Osteoblast (primary cell): ENCODE results near the gene PRKCA. TPM values are rescaled to one million over a fixed set of nuclear protein-coding genes. Genes with fewer than 3 reads are reported as not detected.

Source experiments
- DNase-seq: peaks from one replicate; pipeline ENCODE4 v3.0.0; 2011; ENCODE audit warnings: low spot score, mixed read lengths; ENCODE audit not compliant: insufficient read length; ENCODE audit errors: missing footprints
- H2AFZ ChIP-seq: 2 replicates; pipeline ENCODE4 v1.6.0; 2011; ENCODE audit warnings: mild to moderate bottlenecking, low read length
- H3K27ac ChIP-seq: 2 replicates; pipeline ENCODE4 v1.5.1; 2011; ENCODE audit warnings: mild to moderate bottlenecking, low read depth, low read length, moderate library complexity
- H3K27me3 ChIP-seq: 2 replicates; pipeline ENCODE4 v1.6.0; 2012; ENCODE audit warnings: mild to moderate bottlenecking, control low read depth, inconsistent platforms, low read length, moderate library complexity; ENCODE audit not compliant: insufficient read depth
- H3K36me3 ChIP-seq: 2 replicates; pipeline ENCODE4 v1.5.1; 2011; ENCODE audit warnings: mild to moderate bottlenecking, low read length, control low read depth, moderate library complexity; ENCODE audit not compliant: insufficient read depth
- H3K4me1 ChIP-seq: 2 replicates; pipeline ENCODE4 v1.5.1; 2011; ENCODE audit warnings: mild to moderate bottlenecking, low read length, control low read depth, moderate library complexity; ENCODE audit not compliant: insufficient read depth
- H3K4me2 ChIP-seq: 2 replicates; pipeline ENCODE4 v1.6.0; 2011; ENCODE audit warnings: mild to moderate bottlenecking, low read length; ENCODE audit not compliant: insufficient read depth
- H3K4me3 ChIP-seq: fragments of 200-600 bp; sonication (generic); 3 replicates; pipeline ENCODE4 v1.5.1; 2012; ENCODE audit warnings: mild to moderate bottlenecking, low read length, inconsistent platforms; ENCODE audit not compliant: insufficient read depth
- H3K79me2 ChIP-seq: 2 replicates; pipeline ENCODE4 v1.6.0; 2012; ENCODE audit warnings: mild to moderate bottlenecking, low read length, control low read depth, inconsistent platforms; ENCODE audit not compliant: insufficient read depth
- H3K9me3 ChIP-seq: 2 replicates; pipeline ENCODE4 v1.5.1; 2011; ENCODE audit warnings: low read depth, low read length, control low read depth
- H4K20me1 ChIP-seq: 2 replicates; pipeline ENCODE4 v1.6.0; 2012; ENCODE audit warnings: mild to moderate bottlenecking, low read length, control low read depth; ENCODE audit not compliant: insufficient read depth
- CTCF ChIP-seq: IDR thresholded peaks from 2 replicates; pipeline ENCODE4 v1.5.1; 2011; ENCODE audit warnings: mild to moderate bottlenecking, low read depth, low read length, moderate library complexity; ENCODE audit errors: extremely low read depth
- total RNA-seq: library from RNA; depleted of rRNA; stranded (reverse); fragments of >200 nt; gene quantifications from 2 replicates; pipeline ENCODE4 v1.2.3, GENCODE V29; 2012

PRKCA gene
- total RNA-seq, 1 donor, result 46.0 TPM

- peaks cover 29% of the 10 kb centered on the region for H3K36me3 ChIP-seq
- no peaks in the 10 kb centered on the region for H3K27me3 ChIP-seq
- no peak overlapping the region for H3K4me3 ChIP-seq
- TF ChIP-seq CTCF, result no peak
- H3K9me3 ChIP-seq, result no peaks in the 10 kb centered on the region
- no peak overlapping the region for H2AFZ ChIP-seq
- H3K4me2 ChIP-seq, result no peak overlapping the region
- no peaks in the 10 kb centered on the region for H3K4me1 ChIP-seq
- H3K27ac ChIP-seq, result no peak overlapping the region
- no peaks in the 10 kb centered on the region for H3K79me2 ChIP-seq
- DNase-seq, result no peak
- H4K20me1 ChIP-seq, result no peaks in the 10 kb centered on the region
Measured at GRCh38 chr17:66755101-66755943, 452.9 kb downstream of the PRKCA start.

- Histone ChIP-seq H3K36me3 (peaks cover 23% of the 10 kb centered on the region), H3K9me3 (no peaks in the 10 kb centered on the region), H3K27me3 (no peaks in the 10 kb centered on the region), H3K79me2 (no peaks in the 10 kb centered on the region), H3K27ac (no peak overlapping the region), H3K4me2 (no peak overlapping the region), H3K4me1 (no peaks in the 10 kb centered on the region), H2AFZ (no peak overlapping the region), H3K4me3 (no peak overlapping the region), H4K20me1 (no peaks in the 10 kb centered on the region)
- TF ChIP-seq CTCF, result no peak
- no peak for DNase-seq
Measured at GRCh38 chr17:66755944-66756290, 453.5 kb downstream of the PRKCA start.

- Histone ChIP-seq H3K4me2 (no peak overlapping the region), H3K36me3 (peaks cover 13% of the 10 kb centered on the region), H3K4me1 (no peaks in the 10 kb centered on the region), H4K20me1 (no peaks in the 10 kb centered on the region), H3K79me2 (no peaks in the 10 kb centered on the region), H3K4me3 (no peak overlapping the region), H3K27me3 (no peaks in the 10 kb centered on the region), H2AFZ (no peak overlapping the region), H3K9me3 (no peaks in the 10 kb centered on the region), H3K27ac (no peak overlapping the region)
- no peak for TF ChIP-seq CTCF
- DNase-seq, result no peak
Measured at GRCh38 chr17:66760324-66760723, 457.9 kb downstream of the PRKCA start.

GRCh38 chr17:66762276-66762675 is 459.9 kb downstream of the PRKCA start:
- peaks cover 15% of the 10 kb centered on the region for H3K36me3 ChIP-seq
- H3K9me3 ChIP-seq, result no peaks in the 10 kb centered on the region
- H3K4me2 ChIP-seq, result no peak overlapping the region
- no peak overlapping the region for H3K27ac ChIP-seq
- no peak for TF ChIP-seq CTCF
- no peaks in the 10 kb centered on the region for H3K27me3 ChIP-seq
- H3K4me3 ChIP-seq, result no peak overlapping the region
- no peaks in the 10 kb centered on the region for H3K79me2 ChIP-seq
- no peaks in the 10 kb centered on the region for H3K4me1 ChIP-seq
- H2AFZ ChIP-seq, result no peak overlapping the region
- no peaks in the 10 kb centered on the region for H4K20me1 ChIP-seq
- DNase-seq, result no peak
